Stimulated activated CD4-positive, alpha-beta T cell treated with anti-CD3 and anti-CD28 coated beads, Interleukin-4, amount 100 ng/mL, for 1 hour (primary cell): Measurements from ENCODE around the gene DOCK9.

Source experiments
- DNase-seq: peaks from one replicate; pipeline ENCODE4 v3.0.0-alpha.2; 2020

Gene DOCK9

DNA sequence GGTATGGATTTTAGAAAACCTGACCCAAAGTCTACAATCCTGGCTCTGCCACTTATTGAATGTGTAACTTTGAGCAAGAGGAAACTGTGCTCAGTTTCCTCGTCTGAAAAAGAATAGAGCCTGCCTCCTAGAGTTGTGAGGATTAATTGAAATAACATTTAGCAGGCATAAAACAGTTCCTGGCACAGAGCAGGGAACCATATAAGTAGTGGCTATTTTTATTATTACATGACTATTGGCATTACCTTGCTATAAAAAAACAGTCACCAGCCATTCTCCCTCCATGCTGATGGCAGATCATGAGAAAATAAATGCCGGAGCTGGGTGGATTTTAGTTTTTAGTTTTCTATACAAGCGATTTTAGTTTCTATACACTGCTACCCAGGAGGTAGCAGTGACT lies 5.8 kb downstream of the DOCK9 start:
- DNase-seq = no peak

DNA sequence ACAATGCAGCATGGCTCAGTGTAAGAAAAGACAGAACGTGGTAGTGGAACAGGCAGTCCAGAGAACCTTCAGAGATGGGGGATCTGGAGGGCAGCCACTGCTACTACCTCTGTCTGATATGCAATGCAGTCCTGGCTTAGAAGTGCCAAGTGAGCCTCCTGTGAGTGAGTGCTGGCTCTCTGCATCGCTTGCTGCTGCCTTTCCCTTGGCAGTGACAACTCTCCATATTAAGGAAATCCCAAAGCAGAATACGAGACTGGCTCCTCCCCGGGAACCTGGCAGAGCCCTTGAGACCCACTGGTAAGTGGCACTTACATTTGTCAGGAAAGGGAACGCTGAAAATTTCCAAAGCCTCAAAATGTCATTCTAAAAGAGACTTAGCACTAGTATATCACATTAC lies 7.5 kb downstream of the DOCK9 start:
- no peak for DNase-seq

DNA sequence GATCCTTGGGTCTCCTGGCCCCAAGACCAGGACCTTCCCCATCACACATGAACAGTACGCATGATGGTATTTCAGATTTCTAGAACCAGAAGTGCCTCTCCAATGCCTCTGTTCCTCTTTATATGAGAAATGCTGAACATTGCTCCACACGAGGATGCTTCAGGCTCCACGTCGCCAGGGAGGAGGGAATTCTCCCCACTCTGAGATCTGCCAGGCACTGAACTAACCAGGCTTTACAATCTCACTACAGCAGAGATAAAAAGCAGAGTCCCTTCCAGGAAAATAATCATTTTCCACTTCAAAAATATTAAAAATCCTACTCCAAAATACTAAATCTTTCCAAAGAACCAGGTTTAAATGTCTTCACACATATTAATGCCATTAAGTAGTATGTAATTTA lies 10.4 kb downstream of the DOCK9 start:
- no peak for DNase-seq

DNA sequence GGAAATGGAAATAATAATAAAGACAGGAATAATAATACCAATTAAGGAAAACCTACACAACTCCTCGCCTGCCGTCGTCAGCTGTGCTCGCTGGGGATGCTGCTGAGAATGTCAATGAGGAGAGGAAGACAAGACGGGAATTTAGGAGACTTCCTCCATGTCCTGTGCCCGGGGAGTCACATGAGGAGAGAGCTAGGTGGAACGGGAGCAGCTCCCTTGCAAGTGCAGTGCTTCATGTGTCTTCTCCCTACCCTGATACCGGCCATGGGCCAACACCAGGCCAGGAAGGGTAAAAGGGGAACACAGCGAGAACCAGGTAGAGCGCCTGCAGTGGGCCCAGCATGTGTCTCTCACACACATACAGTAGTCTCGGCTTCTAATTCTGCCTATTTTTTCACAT lies 11.8 kb downstream of the DOCK9 start:
- no peak for DNase-seq

DNA sequence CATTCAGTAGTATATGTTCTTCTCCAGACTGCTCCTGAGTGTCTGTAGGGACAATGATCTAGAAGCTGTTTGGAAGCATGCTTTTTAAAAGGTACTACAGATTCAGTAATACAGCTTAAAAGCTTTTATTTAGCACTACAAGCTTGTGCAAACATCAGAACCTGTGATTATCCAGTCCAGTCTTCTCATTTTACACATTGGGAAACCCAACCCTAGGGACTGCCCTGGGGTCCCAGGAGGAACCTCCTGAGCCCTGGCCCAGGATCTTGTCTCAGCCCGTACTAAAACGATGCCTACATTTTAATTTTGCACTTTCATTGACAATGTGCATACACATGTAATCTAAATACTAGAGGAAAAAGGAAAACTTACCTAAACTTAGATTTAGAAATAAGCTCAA lies 12.5 kb downstream of the DOCK9 start:
- no peak for DNase-seq

DNA sequence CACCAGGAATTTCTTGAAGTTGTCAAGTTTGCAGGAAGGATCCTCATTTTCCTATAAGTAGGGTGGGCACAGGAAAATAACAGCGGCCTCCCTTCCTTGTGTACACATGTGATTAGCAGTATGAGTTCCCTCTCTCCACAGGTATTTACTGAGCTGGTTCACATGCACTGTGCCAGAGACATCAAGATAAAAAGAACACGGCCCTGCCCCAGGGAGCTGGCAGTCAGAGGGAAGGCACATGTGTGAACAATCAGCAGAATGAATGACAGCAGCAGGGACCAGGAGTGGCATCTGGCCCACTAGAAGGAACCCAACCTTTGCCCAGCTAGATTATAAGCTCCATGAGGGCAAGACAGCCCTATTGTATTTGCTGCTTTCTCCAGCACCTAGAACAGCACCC lies 13.9 kb downstream of the DOCK9 start:
- DNase-seq = no peak

DNA sequence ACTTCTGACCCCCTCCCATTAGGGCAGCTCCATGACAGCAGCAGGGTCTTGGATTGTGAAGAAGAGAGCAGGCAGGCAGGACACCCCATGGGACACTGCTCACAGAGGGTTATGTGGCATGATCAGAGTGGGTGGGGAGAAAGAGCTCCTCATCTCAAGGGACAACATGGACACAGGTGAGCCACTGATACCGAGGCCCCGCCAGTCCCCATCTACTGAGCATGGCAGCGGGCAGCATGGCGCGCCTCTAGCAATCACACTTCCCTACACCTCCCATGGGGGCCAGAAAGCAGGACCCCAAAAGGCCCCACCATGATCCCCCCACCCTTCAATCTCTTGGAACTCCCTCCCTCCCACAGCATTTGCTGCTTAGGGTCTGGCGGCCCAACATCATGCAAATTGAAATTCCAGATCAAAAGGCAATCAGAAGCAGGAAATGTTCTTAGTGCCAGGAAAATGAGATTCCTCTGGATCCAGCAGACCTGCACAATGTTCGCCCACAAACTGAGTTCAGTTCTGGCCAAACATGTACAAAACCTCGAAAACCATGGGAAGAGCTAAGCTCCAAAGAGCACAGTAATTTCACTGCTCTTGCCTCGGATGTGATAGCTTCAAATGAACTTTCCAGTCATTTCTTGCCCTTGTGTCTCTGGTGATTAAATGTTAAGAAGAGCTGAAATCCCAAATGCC lies 14.8 kb downstream of the DOCK9 start:
- DNase-seq = no peak

DNA sequence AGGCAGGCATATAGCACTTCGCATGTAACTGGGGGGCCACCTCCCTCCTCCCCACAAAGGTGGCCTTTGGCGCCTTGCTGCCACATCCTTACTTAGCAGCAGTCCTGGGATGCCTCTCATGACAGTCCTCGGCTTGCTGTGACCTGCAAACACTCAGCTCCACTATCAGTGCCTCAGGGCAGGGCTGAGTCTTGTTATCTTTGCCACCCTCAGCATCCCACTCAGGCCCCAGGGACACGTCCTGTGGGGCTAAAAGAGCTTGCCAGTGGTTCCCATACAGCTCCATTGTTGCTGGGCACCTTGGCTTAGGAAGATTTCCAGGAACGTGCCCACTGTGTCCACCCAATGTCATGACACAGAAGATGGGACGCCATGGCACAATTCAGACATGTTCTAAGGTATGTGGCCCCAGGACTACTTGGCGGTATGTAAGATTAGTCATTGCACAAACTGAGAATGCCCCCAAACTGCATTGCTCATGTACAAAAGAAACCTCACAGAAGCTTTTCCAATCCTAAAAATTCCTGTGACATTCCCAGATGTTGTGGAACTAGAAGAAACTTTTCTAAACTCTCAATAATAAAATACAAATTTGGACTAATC lies 16.3 kb downstream of the DOCK9 start:
- no peak for DNase-seq

DNA sequence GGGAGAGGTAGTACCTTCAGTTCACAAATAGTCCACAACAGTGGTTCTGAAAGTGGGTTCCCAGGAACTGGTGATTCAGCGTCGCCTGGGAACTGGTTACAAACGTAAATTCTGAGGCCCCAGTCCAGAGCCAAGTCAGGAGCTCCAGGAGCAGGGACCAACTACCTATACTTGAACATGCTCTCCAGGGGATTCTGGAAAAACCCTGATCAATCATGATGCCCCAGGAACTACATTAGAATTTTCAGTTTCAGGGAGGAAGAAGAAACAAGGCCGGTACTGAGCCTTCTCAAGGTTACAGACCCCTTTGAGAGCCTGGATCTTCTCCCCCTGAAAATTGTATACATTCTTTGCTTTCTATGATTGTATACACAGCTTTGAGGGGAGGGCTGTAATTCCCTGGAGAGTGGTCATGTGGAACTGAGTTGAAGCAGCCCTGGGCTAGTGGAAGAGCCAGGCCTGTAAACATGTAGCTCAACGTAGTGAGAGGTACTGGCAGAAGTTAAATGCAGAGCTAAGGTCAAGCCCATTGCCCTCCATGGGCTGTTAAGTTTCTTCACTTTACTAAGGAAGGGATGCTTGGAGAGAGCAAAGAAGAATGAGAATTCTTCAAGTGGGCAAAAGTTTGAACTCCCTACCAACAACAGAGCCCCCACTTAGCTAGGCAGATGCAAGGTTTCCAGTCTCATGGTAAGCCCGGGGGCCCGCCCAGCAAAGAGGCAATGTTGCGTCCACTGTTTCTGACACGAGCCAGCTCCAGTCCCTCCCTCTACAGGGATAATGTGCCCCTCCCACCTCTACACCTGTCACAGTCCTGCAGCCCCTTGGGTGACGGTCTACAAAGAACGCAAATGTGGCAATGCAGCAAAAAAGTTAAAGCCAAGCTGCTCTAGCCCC lies 17.0 kb downstream of the DOCK9 start:
- DNase-seq = no peak

DNA sequence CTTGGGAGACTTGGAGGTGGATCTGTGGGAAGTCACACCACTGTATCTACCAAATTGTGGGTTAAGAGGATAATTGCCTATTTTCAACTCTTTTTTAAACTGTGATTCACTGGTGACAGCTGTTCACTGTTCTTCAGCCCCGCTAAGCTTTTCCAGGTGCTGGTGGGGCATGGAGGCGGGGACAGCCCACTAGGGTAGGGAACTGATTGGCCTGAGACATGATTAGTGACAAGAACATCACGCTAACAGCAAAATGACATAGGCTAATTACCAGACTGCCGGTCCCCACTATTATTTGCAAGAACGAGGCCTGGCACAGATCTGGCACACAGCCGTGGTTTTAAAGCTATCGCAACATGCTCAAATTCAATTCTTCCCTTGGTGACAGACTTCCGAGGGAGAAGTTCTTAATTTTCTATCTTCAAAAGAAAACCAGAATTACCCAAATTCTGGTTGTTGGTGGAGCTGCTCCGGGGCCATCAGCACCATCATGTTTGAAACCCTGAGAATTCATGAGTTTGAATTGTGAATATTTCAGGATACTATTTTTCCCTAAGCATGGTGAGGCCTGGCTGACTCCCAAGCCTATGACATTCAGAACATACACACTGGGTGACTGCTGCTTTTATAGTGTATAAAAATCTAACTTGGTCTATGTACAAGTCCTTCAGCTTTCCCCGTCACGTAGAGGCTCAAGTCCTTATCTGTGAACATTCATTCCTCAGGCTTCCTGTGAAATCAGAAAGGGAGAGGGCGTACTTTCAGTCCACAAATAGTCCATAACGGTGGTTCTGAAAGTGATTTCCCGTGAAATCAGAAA lies 17.9 kb downstream of the DOCK9 start:
- no peak for DNase-seq

DNA sequence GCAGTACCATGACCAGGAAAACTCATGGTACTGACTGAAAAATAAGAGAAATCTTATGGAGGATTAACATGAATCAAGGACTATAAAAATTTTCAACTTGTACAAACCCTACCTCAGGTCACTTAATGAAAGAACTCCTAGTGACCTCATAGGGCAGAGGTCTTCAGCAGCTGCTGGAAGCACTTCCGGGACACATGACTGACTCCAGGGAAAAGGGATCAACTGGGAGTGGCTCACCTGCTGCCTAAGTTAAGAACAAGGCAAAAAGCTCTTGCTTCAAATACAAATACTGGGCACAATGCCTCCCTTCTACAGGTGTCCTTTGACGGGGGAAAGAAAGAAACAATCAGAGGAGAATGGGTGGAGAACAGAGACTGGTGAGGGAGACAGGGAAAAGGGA lies 18.6 kb downstream of the DOCK9 start:
- DNase-seq = no peak

DNA sequence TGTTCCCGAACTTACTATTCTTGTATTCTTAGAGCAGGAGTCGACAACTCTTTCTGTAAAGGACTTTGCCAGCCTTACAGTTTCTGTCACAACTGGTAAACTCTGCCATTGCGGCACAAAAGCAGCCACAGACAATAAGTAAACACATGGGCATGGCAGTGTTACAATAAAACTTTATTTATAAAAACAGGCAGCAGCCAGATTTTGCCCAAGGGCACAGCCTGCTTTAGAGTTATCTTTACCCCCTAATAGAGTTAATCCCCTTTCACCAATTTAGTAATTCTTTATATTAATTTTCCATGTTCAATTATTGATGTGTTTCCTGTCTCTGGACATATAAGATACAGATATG lies 19.4 kb downstream of the DOCK9 start:
- no peak for DNase-seq

DNA sequence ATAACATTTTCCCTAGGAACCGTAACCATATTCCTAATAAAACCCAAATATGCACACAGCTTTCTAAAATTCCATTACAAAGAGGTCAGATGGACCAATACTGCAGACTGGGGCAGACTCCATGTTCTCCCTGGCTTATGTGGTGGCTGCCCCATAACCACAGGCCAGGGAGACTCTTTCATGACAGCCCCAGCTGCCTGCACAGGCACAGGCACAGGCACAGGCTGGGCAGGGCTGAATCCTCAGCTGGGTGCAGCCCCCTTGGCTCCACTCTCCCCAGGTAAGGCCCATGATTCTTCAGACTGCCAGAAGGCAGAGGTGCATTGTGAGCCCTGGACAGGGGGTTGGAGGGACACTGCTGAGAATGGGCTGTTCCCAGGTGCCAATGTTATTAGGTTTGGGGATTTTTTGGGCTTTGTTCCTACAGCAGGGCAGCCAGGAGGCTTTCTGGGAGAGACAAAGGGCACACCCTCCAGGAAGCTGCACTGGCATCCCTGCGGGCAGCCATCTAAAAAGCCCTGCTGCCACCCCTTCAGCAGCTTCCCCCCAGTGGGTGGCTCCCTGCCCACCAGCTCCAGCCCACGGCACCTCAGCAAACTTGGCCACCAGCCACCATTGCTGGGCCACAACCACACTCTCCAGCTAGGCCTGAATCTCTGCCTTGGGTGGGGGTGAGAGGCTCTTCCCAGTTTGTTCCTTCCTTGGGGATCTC lies 20.0 kb downstream of the DOCK9 start:
- DNase-seq = no peak

DNA sequence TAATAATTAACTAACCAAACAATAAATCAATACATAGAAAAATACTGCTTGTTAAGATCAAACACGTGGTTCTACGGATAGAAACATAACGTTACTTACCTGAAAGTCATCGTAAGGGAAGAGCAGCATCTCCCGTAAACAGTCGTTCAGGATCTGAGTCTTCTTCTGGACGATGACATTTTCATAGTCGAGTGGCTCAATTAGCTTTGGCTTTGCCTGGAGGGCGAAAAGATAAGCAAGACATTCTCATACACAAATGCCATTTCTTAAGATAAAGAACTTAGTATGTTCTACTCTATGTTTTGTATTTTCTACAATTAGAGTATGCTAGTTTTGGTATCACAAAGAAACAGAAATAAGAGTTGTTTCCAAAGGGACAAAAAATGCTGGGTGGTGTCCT lies 22.5 kb downstream of the DOCK9 start:
- DNase-seq = no peak

DNA sequence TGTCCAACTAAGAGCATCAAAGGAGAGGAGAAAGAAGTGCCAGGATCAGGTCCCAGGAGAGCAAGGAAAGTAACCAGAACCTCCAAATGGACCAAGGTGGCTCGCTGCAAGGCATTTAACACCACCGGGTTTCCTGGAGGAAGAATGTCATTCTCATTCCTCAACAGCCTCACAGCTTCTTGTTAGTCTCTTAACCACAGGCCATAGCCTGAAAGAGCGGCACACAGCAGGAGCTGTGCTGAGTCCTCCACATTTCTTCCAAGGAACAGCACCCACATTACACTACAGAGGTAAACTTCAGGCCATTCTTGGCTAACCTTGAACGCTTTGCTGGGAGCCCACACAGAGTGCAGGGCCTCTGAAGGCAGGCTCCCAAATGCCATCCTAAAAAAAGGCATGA lies 23.6 kb downstream of the DOCK9 start:
- DNase-seq = no peak

DNA sequence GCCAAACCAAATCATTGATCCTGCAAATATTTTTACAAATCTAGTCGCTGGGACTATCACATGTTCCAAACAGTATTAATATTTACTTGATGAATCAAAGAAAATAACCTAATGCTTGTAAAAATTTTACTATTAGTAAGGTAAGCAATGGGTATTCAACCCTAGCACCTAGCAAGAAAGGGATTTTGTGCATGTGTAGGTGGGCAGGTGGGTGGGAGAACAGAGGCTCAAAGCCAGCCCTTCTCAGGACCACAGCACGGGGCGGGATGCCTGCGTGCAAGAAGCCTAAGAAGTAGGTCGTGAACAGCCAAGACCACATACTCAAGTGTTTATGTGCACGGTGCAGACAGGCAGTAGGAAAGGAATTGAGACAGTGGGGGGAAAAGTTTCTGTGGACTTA lies 26.6 kb downstream of the DOCK9 start:
- DNase-seq = no peak

DNA sequence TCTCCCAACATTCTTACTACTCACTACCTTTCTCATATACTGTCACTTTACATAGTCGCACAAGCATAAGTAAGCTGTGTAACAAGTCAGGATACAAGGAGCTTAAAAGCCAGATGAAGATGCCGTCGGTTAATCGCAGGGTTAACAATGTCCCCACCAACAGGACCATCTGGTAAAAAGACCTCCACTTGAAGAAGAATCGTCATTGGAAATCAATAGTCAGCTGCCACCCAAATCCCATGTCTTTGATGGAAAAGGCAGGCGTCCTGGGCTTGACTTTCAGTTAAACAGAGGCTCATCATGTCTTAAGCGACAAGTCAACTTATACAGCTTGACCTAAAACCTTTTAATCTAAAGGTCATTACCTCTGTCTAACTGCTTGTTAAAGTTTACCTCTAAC lies 27.2 kb downstream of the DOCK9 start:
- no peak for DNase-seq

DNA sequence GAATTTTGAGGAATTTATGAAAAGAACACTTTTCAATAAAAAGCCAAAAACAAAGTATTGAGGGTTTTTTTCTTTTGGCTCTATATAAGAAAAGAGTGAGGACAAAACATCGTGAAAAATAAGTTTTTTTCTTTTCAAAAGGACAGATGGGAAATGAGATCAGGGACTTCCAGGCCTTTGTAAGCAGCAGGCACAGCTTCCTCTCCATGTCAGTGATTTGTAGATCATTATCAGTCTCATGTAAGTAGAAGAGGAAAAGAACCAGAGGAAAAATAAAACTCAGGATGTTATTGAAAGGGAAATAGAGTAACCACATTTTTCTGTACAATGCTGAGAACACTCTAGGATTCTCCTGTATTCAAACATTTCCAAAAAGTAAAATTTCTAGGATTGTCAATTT lies 29.9 kb downstream of the DOCK9 start:
- DNase-seq = no peak

DNA sequence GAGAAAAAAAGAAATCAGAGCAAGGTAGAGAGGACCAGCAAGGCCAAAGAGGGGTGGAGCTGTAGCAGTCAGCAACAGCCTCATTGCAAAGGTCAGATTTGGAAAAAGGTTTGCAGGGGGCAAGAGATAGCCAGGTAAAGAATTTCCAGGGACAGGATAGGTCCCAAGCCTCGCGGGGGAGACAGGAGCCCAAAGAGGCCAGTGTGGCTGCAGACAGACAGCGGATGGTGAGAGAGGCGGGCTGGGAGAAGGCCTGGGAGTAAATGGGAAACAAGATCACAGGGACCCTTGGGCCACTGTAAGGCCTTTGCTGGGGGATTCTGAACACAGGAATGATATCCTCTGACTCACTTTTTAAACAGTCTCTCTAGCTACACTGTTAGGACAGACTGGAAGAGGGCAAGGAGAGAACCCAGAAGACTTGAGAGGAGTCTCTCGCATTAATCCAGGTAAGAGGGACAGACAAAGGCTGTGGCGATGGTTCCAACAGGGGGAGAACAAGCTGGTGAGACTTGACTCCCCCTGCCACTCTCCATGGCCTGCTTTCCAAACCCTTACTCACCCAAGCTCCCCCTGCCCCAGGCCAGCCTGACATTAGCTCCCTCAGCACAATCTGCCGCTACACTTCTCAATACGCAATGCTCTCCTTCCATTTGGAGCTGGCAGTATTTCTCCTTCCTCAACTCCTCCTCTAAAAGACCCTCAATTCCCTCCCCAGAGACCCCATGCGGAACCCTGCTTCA lies 31.8 kb downstream of the DOCK9 start:
- DNase-seq = no peak

DNA sequence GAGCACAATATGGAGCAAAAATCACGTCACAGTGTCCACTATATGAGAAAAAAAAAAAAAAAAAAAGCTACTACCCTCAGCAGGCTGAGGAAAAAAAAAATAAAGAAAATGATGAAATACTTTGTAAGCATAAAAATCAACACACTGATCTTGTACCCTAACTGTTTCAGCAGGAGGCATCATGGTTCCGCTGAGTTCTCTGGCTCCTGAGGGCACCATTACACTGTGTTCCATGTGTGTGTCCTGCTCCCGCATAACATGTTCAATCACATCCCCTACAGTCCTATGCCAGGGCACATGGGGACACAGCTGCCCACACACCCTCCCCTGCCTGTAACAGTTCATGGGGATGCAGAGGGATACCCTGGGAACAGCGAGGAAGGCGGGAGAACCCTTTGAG lies 33.5 kb downstream of the DOCK9 start:
- no peak for DNase-seq

DNA sequence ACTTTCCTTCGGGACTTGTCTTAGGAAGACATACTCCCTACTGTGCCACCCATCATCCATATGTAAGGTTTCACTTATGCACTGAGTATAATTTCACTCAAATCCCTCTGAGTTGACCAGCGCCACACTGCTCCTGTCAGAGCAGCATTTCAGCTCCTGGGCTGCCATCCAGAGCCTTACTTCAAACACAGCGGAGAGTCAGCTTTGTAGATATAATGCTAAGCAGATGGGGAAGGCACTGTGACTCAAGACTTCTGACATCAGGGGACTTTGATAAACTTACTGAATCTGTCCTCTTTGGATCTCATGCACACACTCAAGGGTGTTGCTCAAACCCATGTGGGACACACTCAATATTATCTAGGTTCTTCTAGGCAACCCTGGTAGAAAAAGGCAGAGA lies 34.9 kb downstream of the DOCK9 start:
- no peak for DNase-seq

DNA sequence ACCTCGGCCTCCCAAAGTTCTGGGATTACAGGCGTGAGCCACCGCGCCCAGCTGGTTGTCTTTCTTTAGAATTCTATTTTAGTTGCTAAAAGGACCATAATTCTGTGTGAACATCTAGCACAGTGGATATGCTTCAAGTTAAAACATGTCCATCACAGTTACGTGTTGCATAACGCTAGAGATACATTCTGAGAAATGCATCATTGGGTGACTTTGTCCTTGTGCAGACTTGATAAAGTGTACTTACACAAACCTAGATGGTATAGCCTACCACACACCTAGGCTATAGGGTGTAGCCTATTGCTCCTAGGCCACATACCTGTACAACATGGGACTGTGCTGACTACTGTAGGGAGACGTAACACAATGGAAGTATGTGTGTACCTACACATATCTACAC lies 35.4 kb downstream of the DOCK9 start:
- DNase-seq = no peak
